DMS153 (cell line): ENCODE measurements around the gene PTBP1.
"Not testable (repeated sequence)": the region's sequence is repeated elsewhere in the genome, so short reads cannot be mapped to it uniquely, and the experiment has no call there.

ENCODE experiments used
- DNase-seq: peaks from one replicate; lab custom pipeline; 2025; lab: John Stamatoyannopoulos, UW

PTBP1 gene

GRCh38 chr19:829129-829758 is 32.0 kb downstream of the PTBP1 start:
- no peak for DNase-seq

DNA sequence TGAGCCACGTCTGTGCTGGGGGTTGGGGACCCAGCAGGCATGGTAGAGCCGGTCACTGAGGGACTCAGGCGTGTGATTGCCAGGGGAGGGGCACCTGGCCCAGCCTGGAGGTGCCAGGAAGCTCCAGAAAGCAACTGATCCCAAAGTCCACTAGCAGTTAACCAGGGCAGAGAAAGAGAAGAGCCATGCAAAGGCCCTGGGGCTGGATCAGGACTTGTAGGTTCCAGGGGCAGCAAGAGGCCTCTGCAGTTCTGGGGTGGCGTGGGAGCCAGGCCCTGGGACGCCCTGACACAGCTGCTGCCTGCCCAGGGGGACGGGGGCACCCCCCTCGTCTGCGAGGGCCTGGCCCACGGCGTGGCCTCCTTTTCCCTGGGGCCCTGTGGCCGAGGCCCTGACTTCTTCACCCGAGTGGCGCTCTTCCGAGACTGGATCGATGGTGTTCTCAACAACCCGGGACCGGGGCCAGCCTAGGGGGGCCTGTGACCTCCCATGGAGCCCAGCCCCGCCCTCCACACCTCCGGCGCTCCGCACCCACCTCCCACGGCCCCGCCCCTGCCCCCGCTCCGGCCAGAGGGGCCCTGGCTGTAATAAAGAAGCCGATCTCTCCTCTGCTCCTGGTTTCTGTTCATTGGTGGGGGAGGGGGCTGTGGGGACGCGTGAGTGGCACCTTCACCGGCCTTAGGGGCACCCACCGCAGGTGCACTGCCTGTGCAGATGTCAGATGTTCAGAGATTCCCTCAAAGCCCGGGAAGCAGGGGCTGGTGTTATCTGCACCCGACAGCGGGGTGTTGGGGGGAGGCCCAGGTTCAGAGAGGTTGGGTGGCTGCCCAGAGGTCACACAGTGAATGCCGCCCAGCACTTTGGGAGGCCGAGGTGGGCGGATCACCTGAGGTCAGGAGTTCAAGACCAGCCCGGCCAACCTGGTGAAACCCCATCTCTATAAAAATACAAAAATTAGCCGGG is 34.4 kb downstream of the PTBP1 start:
- DNase-seq, result no peak

GRCh38 chr19:834216-834615 is 37.0 kb downstream of the PTBP1 start:
- DNase-seq, result no peak

DNA sequence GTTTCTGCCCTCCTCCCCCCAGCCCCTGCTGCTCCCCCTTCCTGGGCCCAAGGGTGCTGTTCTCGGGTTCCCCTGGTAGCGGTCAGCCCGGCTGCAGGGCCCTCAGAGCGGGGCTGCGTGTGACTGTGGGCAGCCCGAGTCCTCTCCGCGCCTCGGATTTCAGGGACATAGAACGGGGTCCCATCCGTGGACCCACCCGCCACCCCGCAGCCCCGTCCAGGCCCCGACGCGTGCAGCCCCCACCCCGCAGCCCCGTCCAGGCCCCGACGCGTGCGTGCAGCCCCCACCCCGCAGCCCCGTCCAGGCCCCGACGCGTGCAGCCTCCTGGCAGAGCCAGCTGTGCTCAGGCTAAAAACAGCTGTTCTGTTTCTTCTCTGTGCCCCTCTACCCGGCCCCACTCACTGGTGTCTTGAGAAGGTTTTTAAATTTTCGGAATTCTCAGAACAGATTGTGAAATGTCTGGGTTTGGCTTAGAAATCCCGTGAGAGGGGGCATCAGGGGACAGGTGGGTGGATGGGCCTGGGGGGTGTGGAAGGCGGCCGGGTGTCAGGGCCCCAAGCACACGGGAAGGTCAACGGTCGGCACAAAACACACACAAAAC is 38.1 kb downstream of the PTBP1 start:
- DNase-seq, result no peak

- DNase-seq, result no peak
These were observed 43.4 kb downstream of the PTBP1 start, which contains the start of gene PRTN3 for GRCh38 chr19:840519-841206. Gene PRTN3 (plus strand): TSS chr19:840999. CDS start chr19:841009, 10 bp downstream.

DNA sequence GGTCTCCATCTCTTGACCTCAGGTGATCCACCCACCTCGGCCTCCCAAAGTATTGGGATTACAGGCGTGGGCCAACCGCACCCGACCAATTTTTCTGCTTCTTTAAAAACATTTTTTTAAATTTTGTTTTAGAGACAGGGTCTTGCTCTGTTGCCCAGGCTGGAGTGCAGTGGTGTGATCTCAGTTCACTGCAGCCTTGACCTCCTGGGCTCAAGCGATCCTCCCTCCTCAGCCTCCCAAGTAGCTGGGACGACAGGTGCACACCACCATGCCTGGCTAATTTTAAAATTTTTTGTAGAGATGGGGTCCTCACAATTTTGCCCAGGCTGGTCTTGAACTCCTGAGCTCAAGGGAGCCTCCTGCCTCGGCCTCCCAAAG is 45.5 kb downstream of the PTBP1 start:
- not testable (repeated sequence) for DNase-seq

GRCh38 chr19:843180-843835 is 46.1 kb downstream of the PTBP1 start:
- DNase-seq, result no peak

DNA sequence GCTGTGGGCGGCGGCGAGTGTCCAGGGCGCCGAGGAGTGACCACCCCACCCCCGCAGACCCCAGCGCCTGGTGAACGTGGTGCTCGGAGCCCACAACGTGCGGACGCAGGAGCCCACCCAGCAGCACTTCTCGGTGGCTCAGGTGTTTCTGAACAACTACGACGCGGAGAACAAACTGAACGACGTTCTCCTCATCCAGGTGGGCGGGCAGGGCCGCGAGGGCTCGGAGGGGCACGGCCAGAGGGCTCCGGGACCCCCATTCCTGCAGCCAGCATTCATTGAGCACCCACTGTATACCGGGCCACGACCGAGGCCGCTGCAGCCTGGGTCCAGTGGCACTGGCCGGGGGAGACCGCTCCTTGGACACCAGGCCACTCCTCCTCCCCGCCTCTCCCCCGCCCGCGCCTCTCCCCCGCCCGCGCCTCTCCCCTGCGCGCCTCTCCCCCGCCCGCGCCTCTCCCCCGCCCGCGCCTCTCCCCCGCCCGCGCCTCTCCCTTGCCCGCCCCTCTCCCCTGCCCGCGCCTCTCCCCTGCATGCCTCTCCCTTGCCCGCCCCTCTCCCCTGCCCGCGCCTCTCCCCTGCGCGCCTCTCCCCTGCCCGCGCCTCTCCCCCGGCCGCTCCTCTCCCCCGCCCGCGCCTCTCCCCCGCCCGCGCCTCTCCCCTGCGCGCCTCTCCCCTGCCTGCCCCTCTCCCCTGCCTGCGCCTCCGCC is 46.7 kb downstream of the PTBP1 start:
- no peak for DNase-seq

DNA sequence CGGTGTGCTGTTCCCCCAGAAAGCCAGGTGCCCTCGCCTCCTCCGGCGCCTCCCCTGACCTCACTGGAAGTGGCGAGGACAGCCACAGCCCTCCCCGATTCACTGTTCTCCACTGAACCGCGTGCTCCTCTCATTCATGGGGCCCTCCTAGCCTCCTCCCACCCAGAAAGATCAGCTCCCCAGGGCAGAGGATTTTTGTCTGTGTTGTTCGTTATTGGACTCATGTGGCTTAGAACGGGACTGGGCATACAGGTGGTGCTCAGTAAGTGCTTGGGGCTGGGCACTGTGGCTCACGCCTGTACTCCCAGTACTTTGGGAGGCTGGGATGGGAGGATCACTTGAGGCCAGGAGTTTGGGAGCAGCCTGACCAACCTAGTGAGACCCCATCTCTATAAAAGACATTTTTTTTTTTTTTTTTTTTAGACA is 47.3 kb downstream of the PTBP1 start:
- no peak for DNase-seq

GRCh38 chr19:845707-846521 is 48.7 kb downstream of the PTBP1 start:
- DNase-seq, result no peak

DNA sequence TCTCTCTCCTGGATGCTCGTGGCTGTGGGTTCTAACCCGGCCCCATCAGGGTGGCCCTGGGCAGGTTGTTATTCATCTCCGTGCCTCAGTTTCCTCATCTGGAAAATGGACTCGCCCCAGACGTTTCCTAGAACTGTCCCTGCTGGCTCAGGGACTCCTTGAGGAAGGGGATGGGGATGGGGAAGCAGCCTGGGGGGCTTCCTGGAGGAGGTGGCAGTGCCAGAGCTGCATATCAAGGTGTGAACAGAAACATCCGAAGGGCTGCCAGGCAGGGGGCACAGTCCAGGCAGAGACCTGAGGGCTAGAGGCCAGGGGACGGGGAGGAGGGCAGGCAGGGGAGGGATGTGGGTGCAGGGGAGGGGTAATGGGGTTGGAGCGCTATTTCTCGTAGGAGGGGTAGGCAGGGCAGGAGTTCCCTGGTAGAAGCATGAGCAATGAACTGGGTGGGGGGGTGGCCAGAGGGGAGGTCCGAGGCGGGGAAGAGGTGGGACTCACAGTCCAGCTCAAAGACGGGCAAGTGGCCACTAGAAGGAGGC is 51.2 kb downstream of the PTBP1 start:
- no peak for DNase-seq

GRCh38 chr19:849195-849594 is 51.9 kb downstream of the PTBP1 start:
- not testable (repeated sequence) for DNase-seq

- DNase-seq, result no peak
These were observed 53.1 kb downstream of the PTBP1 start for GRCh38 chr19:850221-850978.

DNA sequence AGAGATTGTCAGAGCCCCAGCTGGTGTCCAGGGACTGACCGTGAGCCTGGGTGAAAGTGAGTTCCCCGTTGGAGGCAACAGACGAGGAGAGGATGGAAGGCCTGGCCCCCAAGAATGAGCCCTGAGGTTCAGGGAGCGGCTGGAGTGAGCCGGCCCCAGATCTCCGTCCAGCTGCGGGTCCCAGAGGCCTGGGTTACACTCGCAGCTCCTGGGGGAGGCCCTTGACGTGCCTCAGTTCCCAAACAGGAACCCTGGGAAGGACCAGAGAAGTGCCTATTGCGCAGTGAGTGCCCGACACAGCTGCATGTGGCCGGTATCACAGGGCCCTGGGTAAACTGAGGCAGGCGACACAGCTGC is 53.7 kb downstream of the PTBP1 start:
- no peak for DNase-seq

GRCh38 chr19:852136-853013 is 55.1 kb downstream of the PTBP1 start, which contains the start of gene ELANE:
Gene ELANE (plus strand): TSS chr19:852303. CDS start chr19:852329, 26 bp downstream.
- no peak for DNase-seq

GRCh38 chr19:853014-853585 is 55.8 kb downstream of the PTBP1 start:
- DNase-seq, result no peak

DNA sequence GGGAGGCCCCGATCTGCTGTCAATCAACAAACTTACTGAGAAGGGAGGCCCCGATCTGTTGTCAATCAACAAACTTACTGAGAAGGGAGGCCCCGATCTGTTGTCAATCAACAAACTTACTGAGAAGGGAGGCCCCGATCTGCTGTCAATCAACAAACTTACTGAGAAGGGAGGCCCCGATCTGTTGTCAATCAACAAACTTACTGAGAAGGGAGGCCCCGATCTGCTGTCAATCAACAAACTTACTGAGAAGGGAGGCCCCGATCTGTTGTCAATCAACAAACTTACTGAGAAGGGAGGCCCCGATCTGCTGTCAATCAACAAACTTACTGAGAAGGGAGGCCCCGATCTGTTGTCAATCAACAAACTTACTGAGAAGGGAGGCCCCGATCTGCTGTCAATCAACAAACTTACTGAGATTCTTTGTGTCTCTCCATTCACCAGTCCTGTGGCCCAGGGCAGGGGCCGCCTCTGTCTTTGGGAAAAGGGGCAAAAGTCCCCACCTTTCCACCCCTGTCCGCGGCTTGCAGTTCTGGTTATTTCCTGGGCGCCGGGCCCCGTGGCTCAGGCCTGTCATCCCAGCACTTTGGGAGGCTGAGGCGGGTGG is 56.5 kb downstream of the PTBP1 start:
- DNase-seq, result not testable (repeated sequence)
